ENCODE data around the gene OPALIN.

Gene OPALIN

GRCh38 chr10:96299383-96299782, 59.4 kb downstream of the OPALIN start:
- H3K27me3 ChIP-seq: peaks cover 21% of the 10 kb centered on the region
- DNase-seq: no peak
- H3K9me3 ChIP-seq: no peaks in the 10 kb centered on the region
- no peaks in the 10 kb centered on the region for H3K4me1 ChIP-seq
- no peak overlapping the region for H3K4me3 ChIP-seq (ENCODE audit: low read depth, low read length)
- no peaks in the 10 kb centered on the region for H3K36me3 ChIP-seq
- no peak for TF ChIP-seq CTCF (IDR thresholded peaks at IDR 0.05; ENCODE audit: low read depth, low read length)

GRCh38 chr10:96298362-96298761, 60.4 kb downstream of the OPALIN start:
- Histone ChIP-seq H3K36me3 (no peaks in the 10 kb centered on the region), H3K9me3 (no peaks in the 10 kb centered on the region), H3K4me3 (ENCODE audit: low read depth, low read length) (no peak overlapping the region), H3K4me1 (no peaks in the 10 kb centered on the region), H3K27me3 (peaks cover 27% of the 10 kb centered on the region)
- no peak for TF ChIP-seq CTCF (IDR thresholded peaks at IDR 0.05; ENCODE audit: low read depth, low read length)
- no peak for DNase-seq

- Histone ChIP-seq H3K36me3 (no peaks in the 10 kb centered on the region), H3K27me3 (peaks cover 30% of the 10 kb centered on the region), H3K4me3 (ENCODE audit: low read depth, low read length) (no peak overlapping the region), H3K4me1 (no peaks in the 10 kb centered on the region), H3K9me3 (no peaks in the 10 kb centered on the region)
- DNase-seq: no peak
- TF ChIP-seq CTCF (IDR thresholded peaks at IDR 0.05; ENCODE audit: low read depth, low read length): no peak
Observed at GRCh38 chr10:96297486-96297885, 61.3 kb downstream of the OPALIN start.

- Histone ChIP-seq H3K4me1 (no peaks in the 10 kb centered on the region), H3K27me3 (peaks cover 30% of the 10 kb centered on the region), H3K4me3 (ENCODE audit: low read depth, low read length) (no peak overlapping the region), H3K36me3 (no peaks in the 10 kb centered on the region), H3K9me3 (no peaks in the 10 kb centered on the region)
- DNase-seq: no peak
- no peak for TF ChIP-seq CTCF (IDR thresholded peaks at IDR 0.05; ENCODE audit: low read depth, low read length)
Observed at GRCh38 chr10:96295475-96295874, 63.3 kb downstream of the OPALIN start.
